GM21526 (cell line): ENCODE results near the gene ADH7.
"Not testable (repeated sequence)": the region's sequence is repeated elsewhere in the genome, so short reads cannot be mapped to it uniquely, and the experiment has no call there.

ENCODE experiments used
- ATAC-seq: cut with Tn5 transposase; IDR thresholded peaks from one replicate; pipeline ENCODE4 v1.9.1; 2021; ENCODE audit warnings: moderate library complexity; ENCODE audit not compliant: unreplicated experiment, low FRiP score

The ADH7 gene

DNA sequence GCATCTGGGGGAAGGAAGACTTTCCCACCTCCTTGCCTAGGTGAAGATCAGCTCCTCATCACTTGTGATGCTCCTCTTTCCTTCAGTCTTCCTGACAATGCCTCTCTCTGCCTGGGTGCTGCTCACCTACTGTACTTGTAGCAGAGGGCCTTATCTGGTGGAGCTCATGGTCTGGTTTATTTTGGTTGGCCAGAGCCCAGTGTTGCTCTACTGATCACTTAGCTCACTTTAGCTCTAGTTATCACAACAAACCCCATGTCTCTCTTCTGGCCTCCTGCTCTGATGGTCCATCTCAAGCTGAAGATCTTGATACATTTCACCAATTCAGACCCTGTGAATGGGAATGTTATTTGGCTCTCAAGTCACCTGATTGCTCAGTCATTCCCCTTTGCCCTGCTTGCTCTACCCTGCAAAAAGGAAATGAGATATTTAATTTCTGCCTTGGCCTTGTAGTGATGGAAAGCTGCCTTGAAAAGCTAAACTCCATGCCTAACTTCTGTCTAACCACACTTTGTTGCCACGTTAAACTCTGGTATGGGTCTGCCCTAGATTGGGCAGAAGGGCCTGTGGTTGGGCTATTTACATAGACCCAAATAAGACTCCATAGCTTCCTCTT lies 52.3 kb downstream of the ADH7 start:
- no peak for ATAC-seq

GRCh38 chr4:99381588-99382175 lies 53.5 kb downstream of the ADH7 start:
- ATAC-seq = no peak

DNA sequence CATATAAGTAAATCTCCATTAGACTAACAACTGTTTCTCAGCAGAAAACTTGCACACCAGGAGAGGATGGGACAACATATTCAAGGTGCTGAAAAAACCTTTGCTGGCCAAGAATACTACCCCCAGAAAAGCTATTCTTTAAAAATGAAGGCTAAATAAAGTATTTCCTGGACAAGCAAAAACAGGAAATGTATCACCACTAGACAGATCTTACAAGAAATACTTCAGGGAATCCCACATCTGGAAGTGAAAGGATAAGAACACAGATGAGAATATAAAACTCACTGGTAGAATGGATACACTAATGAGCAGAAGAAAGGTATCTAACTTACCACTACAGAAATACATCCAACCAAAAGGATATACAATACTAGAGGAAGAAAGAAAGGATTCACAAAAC lies 55.6 kb downstream of the ADH7 start:
- no peak for ATAC-seq

DNA sequence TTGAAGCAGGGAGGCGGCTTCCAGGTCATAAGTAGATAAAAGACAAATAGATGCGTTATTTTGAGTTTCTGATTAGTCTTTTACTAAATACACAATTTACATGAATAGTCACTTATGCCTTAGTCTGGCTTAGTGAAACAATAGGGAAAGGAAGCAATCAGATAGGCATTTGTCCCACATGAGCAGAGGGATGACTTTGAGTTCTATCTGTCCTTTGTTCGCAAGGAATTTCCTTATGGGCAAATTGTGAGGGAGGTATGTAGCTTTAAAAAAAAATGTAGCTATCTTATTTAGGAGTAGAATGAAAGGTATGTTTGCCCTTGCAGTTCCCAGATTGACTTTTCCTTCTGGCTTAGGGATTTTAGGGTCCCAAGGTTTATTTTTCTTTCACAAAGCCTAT lies 56.3 kb downstream of the ADH7 start:
- ATAC-seq = no peak

DNA sequence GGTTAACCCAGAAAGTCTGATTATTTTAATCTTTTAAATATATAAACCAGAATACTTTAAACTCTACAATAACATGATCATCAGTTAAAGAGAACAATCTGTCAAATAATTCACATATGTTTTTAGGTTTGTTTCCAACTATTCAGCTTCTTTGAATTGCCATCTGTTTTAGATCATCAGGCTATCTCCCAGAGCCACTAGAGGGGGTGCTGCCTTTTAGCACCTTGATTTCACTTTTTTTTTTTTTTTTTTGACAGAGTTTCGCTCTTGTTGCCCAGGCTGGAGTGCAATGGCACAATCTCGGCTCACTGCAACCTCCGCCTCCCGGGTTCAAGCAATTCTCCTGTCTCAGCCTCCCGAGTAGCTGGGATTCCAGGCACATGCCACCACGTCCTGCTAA lies 57.8 kb downstream of the ADH7 start:
- not testable (repeated sequence) for ATAC-seq

GRCh38 chr4:99372464-99372863 lies 62.7 kb downstream of the ADH7 start:
- not testable (repeated sequence) for ATAC-seq

DNA sequence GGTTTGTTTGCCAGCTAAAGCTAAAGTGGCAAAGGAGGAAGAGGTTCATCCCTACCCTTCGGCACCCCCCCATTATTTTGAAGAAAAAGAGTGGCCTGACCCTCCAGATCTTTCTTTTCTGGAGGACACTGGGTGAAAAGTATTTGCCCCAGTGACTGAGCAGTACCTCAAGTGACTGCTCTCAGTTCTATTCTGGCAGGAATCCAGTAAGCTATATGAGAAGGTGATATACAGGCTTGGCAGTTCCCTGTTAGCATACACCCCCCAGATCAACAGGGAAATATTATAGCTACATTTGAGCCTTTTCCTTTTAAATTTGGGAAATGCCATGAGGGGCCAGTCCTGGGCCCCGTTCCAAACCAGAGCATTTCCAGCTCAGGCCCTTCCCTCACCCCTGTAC lies 67.3 kb downstream of the ADH7 start:
- ATAC-seq = not testable (repeated sequence)

GRCh38 chr4:99366491-99366890 lies 68.7 kb downstream of the ADH7 start:
- no peak for ATAC-seq

DNA sequence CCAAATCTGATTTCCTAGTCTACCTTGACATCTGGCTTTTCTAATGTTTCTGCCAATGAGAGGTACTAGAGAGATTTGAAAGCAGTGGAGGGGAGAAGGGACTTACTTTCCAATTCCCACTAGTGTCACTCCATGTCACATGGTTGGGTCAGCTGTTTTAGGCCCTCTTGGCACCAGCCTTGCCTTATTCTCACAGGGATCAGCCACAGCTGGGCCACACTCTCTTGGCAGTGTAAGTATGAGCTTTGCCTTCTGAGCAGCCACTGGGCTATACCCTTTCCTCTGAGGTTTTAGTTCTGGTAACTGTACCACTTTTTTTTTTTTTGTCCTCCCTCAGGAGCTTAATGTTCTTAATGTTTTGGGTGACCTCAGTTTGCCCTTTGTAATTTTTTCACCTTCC lies 72.4 kb downstream of the ADH7 start:
- no peak for ATAC-seq
